Transverse colon (tissue), 4 donors: ENCODE measurements around the gene SERPINB1.

Experiments
- EP300 ChIP-seq: sonication (generic); formaldehyde crosslinking; IDR thresholded peaks from one replicate; pipeline ENCODE4 v1.6.1; 2017; ENCODE audit warnings: antibody characterized with exemption, low read depth
- POLR2AphosphoS5 ChIP-seq, 3 donors: sonication (generic); formaldehyde crosslinking; IDR thresholded peaks; one replicate each; pipeline ENCODE4 v1.6.1; 2016; ENCODE audit warnings: antibody characterized with exemption in 3 of 3
- TF ChIP-seq, protein P1 (sequence below), 5 experiments: fragments of 200-600 bp in 3 of 5; fragments of 450-650 bp in 2 of 5; sonication (generic) in 3 of 5; IDR thresholded peaks; 1 replicate in 2 of 5; 2 replicates in 3 of 5; pipeline ENCODE4 v1.5.1; 2016 to 2017; ENCODE audit warnings: antibody characterized with exemption in 5 of 5, inconsistent platforms in 3 of 5, mild to moderate bottlenecking in 2 of 5, moderate library complexity in 1 of 5

DNA sequence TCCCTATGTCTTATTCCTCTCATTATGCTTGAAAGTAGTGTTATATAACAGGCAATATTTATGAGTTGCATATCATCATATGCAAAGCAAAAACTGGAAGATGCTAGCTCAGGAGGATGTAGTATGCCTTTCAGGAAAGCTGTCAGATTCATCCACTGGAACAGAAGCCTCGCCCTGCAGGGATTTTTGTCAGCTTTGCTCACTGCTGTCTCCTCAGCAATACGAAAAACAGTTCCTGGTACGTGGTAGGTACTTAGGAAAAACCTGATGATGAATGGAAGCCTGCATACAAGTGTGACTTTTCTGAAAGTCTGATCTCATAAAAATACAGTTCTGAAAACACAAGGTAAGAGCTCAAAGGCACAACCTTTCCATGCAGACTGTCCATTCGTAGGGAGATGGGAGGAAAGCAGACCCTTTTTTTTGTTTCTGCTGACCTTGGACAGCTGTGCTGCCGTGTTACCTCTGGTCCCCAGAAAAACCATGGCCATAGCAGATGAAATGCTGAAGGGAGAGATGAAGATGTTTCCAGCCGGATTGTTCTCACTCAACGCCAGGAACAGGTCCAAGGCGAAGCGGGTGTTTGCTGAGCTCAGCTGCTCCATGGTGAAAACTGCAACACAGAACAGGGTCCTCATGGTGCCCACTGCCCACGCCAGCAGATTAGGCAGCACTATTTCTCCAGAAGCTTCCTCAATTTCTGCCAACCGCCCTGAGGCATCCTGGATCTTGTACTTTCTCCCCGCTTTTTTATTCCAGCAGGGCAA, 1.5 kb downstream of the SERPINB1 start:
- TF ChIP-seq, protein P1, sequence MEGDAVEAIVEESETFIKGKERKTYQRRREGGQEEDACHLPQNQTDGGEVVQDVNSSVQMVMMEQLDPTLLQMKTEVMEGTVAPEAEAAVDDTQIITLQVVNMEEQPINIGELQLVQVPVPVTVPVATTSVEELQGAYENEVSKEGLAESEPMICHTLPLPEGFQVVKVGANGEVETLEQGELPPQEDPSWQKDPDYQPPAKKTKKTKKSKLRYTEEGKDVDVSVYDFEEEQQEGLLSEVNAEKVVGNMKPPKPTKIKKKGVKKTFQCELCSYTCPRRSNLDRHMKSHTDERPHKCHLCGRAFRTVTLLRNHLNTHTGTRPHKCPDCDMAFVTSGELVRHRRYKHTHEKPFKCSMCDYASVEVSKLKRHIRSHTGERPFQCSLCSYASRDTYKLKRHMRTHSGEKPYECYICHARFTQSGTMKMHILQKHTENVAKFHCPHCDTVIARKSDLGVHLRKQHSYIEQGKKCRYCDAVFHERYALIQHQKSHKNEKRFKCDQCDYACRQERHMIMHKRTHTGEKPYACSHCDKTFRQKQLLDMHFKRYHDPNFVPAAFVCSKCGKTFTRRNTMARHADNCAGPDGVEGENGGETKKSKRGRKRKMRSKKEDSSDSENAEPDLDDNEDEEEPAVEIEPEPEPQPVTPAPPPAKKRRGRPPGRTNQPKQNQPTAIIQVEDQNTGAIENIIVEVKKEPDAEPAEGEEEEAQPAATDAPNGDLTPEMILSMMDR (IDR thresholded peaks at IDR 0.05) = no peak
- TF ChIP-seq EP300 (no peak), POLR2AphosphoS5 (IDR thresholded peaks at IDR 0.05) (no peak)
